KOPT-K1 (cell line): ENCODE data around the gene SHC4.
"Not testable (repeated sequence)": the region's sequence is repeated elsewhere in the genome, so short reads cannot be mapped to it uniquely, and the experiment has no call there.

Source experiments
- H3K27ac ChIP-seq: fragments of 200-600 bp; sonication (generic); 2 replicates; pipeline ENCODE4 v1.5.1; 2016; ENCODE audit warnings: antibody characterized with exemption, mild to moderate bottlenecking, low read depth, low read length; ENCODE audit not compliant: poor library complexity, severe bottlenecking
- H3K36me3 ChIP-seq: fragments of 200-600 bp; sonication (generic); 2 replicates; pipeline ENCODE4 v1.5.1; 2017; ENCODE audit warnings: antibody characterized with exemption, mild to moderate bottlenecking, low read length, moderate library complexity; ENCODE audit not compliant: insufficient read depth
- H3K9me3 ChIP-seq: fragments of 200-600 bp; sonication (generic); 2 replicates; pipeline ENCODE4 v1.5.1; 2017; ENCODE audit warnings: antibody characterized with exemption, low read length, mild to moderate bottlenecking; ENCODE audit not compliant: insufficient read depth, poor library complexity, severe bottlenecking

Gene SHC4

DNA sequence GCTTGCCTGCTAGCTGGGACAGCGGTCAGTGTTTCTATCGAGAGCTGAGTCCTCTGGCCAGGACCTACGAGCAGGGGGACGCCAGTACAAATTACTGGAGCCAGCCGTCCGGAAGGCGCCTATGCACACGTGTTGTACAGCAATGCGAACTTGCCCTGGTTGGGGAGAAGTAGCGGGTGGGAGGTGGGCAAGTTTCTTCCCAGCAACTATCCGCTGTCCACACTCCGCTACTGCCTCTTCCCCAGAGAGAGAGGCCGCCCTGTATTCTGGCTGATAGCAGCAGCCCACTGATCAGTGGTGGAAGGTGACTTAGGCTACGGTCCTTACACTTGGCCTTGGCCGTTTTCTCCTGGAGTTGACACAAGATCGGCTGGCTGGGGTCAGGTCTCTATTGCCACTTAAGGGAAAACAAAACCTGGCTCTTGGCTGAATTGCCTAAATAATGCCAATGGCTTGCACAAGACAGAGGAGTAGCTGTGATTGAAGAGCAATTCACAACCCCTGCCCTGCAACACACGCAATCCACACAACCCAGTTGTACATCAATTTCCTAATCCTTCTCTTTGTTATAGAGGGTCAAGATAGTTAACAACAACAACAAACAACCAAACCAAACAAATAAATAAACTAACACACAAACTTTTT is 12.8 kb upstream of the SHC4 start:
- no peaks in the 10 kb centered on the region for H3K9me3 ChIP-seq
- no peaks in the 10 kb centered on the region for H3K36me3 ChIP-seq
- H3K27ac ChIP-seq, result peak overlapping the region; percentile 56

DNA sequence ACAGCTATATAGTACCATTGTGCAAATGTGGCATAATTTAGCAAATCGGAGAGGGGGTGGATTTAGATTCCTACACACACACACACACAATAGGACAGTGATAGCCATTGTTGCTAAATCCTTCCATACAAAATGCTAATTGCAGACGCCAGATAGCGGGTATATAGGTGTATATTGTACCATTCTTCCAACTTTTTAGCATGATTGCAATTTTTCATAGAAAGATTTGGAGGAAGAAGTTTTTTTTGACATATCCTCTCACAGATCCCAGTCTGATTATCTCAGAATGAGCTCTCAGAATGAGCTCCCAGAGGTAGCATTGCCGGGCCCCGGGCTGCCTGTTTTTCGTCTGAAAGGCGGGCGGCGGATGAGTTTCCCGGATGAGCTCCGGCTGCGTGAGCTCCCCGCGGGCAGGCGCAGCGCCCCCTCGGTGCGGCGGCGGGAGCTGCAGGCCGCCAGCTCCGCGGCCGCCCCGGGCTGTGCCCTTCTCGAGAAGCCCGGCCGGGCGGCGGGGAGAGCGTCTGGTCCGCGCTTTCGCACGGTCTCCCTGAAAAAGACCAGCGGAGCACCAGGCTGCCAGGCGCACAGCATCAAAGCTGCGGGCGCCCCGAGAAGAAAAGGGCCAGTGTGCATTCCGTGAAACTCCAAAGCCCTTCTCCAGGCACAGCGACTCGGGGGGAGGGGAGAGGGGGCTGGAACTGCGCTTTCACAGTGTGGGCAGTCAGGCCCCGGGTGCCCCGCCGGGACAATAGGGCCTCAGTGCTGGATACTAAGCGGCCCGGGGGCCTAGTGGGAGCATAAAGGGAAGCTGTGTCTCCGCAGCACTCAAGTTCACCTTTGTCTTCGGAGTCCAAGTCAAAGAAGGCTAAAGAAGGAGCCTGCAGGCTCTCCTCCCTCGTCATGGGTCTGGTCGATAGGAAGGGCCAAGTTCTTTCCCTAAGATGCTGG is 12.0 kb upstream of the SHC4 start:
- no peaks in the 10 kb centered on the region for H3K9me3 ChIP-seq
- H3K27ac ChIP-seq, result peak overlapping the region; percentile 56
- no peaks in the 10 kb centered on the region for H3K36me3 ChIP-seq

DNA sequence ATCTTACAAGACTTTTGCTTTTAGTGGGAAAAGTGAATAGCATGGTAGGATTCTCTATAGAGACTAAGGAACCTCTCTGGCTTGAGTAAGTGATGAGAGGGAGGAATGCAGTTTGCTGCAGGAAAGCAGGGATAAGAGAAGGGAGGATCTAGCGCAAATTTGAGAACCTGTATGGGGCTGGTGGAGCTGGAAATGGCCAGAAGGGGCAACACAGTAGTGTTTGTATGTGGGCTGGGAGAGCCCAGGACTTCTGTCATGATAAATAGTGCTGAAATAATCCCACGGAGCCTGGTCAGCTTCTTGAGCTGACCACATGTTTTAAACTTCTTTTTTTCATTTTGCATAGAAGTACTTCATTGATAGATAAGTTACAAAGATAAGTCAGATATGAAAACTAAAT is 11.2 kb upstream of the SHC4 start:
- H3K9me3 ChIP-seq, result no peaks in the 10 kb centered on the region
- no peak overlapping the region for H3K27ac ChIP-seq
- no peaks in the 10 kb centered on the region for H3K36me3 ChIP-seq

DNA sequence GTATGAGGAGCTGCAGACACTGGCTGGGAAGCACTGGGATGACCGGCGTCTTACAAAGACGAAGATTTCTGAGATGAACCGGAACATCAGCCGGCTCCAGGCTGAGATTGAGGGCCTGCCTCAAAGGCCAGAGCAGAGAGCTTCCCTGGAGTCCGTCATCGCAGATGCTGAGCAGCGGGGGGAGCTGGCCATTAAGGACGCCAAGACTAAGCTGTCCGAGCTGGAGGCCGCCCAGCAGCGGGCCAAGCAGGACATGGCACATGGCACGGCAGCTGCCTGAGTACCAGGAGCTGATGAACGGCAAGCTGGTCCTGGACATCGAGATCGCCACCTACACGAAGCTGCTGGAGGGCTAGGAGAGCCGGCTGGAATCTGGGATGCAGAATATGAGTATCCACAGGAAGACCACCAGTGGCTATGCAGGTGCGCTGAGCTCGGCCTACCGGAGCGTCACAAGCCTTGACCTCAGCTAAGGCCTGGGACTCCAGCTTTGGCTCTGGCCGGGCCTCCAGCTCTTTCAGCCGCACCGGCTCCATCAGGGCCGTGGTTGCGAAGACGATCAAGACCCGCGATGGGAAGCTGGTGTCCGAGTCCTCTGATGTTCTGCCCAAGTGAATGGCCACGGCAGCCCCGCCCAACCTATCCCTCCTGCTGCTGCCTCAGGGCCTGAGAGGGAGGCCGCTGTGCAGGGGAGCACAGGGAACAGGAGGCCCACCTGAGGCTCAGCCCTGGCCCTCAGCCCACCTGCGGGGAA is 9.2 kb upstream of the SHC4 start:
- Histone ChIP-seq H3K9me3 (no peaks in the 10 kb centered on the region), H3K36me3 (no peaks in the 10 kb centered on the region), H3K27ac (no peak overlapping the region)

DNA sequence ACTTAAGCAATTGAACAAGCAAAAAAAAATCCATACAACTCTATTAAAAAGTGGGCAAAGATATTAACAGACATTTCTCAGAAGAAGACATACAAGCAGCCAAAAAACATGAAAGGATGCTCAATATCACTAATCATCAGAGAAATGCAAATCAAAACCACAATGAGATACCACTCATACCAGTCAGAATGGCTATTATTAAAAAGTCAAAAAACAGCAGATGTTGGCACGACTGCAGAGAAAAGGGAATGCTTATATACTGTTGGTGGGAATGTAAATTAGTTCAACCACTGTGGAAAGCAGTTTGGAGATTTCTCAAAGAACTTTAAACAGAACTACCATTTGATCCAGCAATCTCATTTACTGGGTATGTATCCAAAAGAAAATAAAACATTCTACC is 7.2 kb upstream of the SHC4 start:
- H3K9me3 ChIP-seq, H3K36me3 ChIP-seq, H3K27ac ChIP-seq: not testable (repeated sequence)

DNA sequence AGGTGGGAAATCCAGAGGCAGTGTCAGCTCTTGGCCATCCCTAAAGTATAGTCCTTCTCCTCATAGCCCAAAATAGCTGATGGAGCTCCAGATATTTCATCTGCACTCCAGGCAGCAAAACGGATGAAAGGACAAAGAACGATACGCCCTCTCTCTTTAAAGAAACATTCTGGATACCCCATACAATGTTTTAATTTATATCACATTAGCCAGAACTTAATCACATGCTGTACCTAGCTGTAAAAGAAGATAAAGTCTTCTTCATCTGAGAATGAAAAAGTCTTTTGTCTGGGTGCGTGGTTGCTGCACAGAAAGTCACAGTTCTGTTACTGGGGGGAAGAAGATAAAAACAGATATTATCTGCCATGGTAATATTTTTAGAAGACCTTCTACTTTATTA is 4.3 kb upstream of the SHC4 start:
- no peaks in the 10 kb centered on the region for H3K36me3 ChIP-seq
- no peaks in the 10 kb centered on the region for H3K9me3 ChIP-seq
- no peak overlapping the region for H3K27ac ChIP-seq

DNA sequence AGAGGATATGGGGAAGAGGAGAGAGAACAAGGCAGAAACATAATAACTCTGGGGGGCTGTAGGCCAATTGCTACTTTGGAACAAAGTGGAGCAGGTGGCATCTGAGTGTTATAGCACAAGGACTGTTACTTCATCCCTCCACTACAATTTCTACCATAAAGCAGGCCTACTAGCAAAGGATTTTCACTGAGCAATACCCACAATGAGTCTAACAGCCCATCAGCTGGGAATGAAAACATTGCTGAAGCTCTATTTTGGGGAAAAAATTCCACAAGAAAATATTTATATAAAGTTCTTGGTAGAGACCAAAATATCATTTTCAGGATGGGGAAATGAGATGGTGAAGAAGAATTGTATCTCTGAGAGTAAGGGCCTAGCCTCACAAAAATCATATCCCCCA is 3.6 kb upstream of the SHC4 start:
- peak overlapping the region; percentile 71 for H3K27ac ChIP-seq
- no peaks in the 10 kb centered on the region for H3K9me3 ChIP-seq

DNA sequence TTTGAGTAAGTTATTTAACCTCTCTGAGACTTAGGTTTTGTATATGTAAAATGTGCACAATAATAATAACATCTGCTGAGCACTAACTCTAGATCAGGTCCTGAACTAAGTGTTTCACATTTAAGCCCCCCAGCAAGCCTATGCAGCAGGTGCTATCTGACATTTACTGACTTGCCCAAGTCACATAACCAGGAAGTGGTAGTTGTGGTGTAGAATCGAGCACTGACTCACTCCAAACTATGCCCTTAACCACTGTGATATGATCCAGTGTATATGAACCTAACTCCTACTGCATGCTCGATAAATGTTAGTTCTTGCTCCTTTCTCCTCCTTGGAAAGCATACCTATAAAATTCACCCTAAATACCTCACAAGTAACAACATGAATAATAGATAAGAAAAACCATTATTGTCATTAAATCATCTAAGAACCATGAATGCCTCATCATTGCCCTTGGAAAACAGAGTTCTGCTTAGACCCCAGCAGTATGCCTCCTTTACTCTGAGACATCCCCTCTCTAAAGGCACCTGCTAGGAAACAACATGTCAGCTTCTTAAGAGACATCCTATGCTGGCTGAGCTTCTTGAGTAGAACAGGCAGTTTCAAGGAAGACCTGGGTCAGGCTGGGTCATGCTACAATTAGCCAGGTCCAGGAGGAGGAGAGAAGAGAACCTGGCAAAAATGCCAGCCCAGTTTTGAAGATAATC is 3.0 kb upstream of the SHC4 start:
- Histone ChIP-seq H3K36me3 (no peaks in the 10 kb centered on the region), H3K9me3 (no peaks in the 10 kb centered on the region), H3K27ac (peak overlapping the region; percentile 71)

More for the DNA sequence above, 3.6 kb upstream of the SHC4 start:
- no peaks in the 10 kb centered on the region for H3K36me3 ChIP-seq

DNA sequence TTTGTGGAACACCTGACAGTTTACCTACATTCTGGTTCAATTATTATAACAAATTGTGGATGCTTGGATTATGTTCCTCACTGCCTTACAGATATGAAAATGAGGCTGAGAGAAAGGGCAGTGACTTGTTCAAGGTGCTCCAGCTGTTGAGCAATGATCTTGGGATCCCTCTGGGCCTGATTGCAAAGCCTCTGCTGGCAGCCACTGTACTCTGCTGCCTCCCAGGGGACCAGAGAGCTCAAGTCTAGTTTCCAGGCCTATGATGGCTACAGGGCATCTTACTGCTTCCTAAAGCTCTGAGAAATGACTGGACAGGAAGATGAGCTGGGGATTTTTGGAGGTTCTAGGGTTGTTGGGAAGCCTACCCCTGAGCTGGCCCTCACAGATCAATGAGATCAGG is 2.3 kb upstream of the SHC4 start:
- Histone ChIP-seq H3K36me3 (no peaks in the 10 kb centered on the region), H3K9me3 (no peaks in the 10 kb centered on the region), H3K27ac (peak overlapping the region; percentile 71)

DNA sequence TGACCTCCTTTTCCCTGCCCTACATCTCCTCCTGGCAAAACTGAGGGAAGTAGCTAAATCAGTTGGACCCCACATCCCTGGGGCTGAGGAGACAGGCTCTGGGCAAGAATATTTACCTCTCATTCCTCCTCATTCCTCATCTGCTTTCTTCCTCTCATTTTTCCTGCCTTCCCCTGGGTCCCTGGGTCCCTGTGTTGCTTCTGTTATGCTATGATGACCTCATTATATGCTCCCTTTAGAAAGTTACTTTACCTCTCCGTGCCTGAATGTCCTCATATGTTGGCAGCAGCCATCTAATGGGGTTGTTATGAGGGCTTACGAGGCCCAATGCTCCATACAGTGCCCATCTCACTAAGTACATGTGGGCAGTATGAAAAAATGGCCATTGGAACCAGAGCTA is 1.2 kb upstream of the SHC4 start:
- H3K27ac ChIP-seq, result no peak overlapping the region
- H3K9me3 ChIP-seq, result no peaks in the 10 kb centered on the region
- H3K36me3 ChIP-seq, result no peaks in the 10 kb centered on the region

DNA sequence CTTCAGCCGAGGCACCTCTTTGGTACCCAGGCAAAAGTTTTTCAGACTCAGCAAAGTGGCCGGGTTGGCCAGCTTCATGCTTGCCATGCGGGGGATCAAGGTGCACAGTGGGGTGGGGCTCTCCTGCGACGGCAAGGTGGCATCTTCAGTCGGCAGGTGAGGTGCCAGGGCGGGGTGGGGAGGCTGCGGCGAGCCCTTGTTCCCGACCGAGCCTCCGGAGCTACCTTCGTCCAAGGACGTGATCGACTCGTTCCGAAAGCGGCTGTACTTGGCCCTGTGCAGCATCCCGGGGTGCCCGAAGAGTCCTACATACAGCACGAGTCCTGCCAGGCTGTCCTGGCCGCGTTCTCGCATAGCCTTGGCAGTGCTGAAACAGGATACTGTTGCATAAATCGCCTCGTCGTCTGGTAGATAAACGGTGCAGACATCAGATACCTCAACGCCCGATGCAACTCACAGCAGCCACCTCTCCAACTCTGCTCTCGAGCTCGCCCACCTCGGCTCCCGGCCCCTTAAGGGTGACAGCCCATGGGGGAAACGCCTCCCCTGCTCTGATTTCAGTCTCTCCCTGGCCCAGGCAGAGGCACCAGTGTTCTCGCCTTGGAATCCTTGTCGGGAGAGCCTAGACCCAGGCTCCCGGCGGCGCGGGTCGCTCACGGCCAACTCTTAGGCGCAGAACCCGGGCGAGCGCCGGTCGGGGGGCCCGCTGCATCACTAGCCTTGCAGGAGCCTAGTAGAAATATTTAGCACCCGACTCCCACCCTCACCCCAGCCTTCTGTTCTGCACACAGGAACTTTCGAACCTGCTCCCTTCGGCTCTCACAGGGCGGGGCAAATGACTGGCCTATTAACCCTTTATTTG is 826 bp downstream of the SHC4 start:
- no peaks in the 10 kb centered on the region for H3K36me3 ChIP-seq
- H3K27ac ChIP-seq, result no peak overlapping the region
- no peaks in the 10 kb centered on the region for H3K9me3 ChIP-seq

DNA sequence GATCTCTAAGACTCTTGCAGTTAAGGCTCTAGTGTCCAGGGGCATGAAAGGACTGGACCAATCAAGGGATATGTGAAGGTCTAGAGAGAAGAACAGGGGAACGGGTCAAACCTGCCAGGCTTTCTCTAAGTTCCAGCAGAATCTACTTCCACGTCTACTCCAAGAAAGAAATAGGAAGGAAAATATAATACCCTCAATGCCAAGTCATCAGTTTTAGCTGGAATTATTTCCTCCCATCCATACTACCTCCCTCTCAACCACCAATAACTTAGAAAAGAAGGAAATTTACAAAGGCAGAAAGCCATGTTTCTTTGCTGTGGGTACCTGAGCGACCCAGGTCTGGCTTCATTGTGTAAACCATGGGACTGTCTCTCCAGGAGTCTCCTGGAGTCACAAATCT is 7.8 kb downstream of the SHC4 start:
- H3K9me3 ChIP-seq, result no peaks in the 10 kb centered on the region
- no peak overlapping the region for H3K27ac ChIP-seq
- no peaks in the 10 kb centered on the region for H3K36me3 ChIP-seq

DNA sequence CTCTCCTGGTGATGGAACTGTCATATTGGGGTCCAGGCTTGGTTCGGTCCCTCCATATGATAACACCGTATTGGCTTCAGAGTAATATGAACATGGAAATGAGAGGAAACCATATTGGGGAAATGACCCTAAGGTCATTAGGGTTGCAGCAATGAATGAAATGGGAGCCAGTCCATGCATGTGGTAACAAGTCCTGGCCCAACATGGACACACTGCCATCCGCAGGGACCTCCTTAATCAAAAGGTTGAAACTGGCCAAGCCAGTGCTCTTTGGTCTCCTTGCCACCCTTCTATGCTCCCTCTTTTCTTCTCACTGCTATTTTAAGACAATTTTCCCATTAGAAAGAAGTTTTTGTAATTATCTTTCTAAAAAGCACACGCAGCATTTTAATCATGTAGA is 8.3 kb downstream of the SHC4 start:
- Histone ChIP-seq H3K9me3 (no peaks in the 10 kb centered on the region), H3K27ac (no peak overlapping the region), H3K36me3 (no peaks in the 10 kb centered on the region)

DNA sequence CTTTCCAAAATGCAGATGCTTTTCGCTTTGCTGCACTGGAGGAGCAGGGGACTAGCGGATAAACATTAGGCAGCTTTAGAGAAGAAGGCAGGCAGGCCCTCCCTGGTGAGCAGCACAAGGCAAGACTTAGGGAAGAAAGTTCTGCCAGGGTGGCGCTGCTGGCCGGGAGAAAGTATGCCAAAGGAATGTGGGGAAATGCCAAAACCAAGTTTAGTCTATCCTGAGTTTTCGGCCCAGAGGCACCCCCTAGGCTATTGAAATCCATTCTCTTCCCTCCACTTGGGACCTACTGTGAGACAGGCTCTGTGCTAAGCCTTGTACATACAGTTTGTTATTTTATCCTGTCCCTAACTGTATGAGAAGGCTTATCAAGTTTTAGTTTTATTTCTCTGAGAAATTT is 9.2 kb downstream of the SHC4 start:
- Histone ChIP-seq H3K36me3 (no peaks in the 10 kb centered on the region), H3K9me3 (no peaks in the 10 kb centered on the region), H3K27ac (no peak overlapping the region)
